WTC11 (cell line): ENCODE data around the gene ZNF507. TPM values are rescaled to one million over a fixed set of nuclear protein-coding genes. Genes with fewer than 3 reads are reported as not detected.

Experiments
- ATAC-seq: fragments of 200-7000 bp; cut with Tn5 transposase; 2 replicates; pipeline ENCODE4 v1.10.0; 2021; ENCODE audit warnings: mild to moderate bottlenecking, moderate library complexity
- CTCF ChIA-PET: fragments of 300-600 bp; sonication (Branson Sonifier 250); formaldehyde crosslinking; loops from one replicate; lab custom pipeline; 2021; ENCODE audit warnings: antibody characterized with exemption; lab: Charles Lee
- POLR2A ChIA-PET: fragments of 350-600 bp; sonication (Branson Sonifier 250); formaldehyde crosslinking; loops from one replicate; lab custom pipeline; 2021; ENCODE audit warnings: antibody characterized with exemption; lab: Charles Lee
- DNase-seq: peaks from one replicate; pipeline ENCODE4 v3.0.0; 2021; ENCODE audit warnings: low spot score
- H3K27ac Mint-ChIP-seq: 2 replicates; pipeline ENCODE4 v1.8.0; 2021; ENCODE audit warnings: mixed read lengths
- H3K27me3 Mint-ChIP-seq: 2 replicates; pipeline ENCODE4 v1.8.0; 2021; ENCODE audit warnings: low read depth, mild to moderate bottlenecking, moderate library complexity, mixed read lengths
- H3K36me3 Mint-ChIP-seq: 2 replicates; pipeline ENCODE4 v1.8.0; 2021; ENCODE audit warnings: mixed read lengths
- H3K4me1 Mint-ChIP-seq: 2 replicates; pipeline ENCODE4 v1.8.0; 2022; ENCODE audit warnings: mixed read lengths
- H3K4me3 Mint-ChIP-seq: 2 replicates; pipeline ENCODE4 v1.8.0; 2021; ENCODE audit warnings: mild to moderate bottlenecking, moderate library complexity, mixed read lengths
- H3K9me3 Mint-ChIP-seq: 2 replicates; pipeline ENCODE4 v1.8.0; 2021; ENCODE audit warnings: mixed read lengths
- CREB1 ChIP-seq: sonication (generic); formaldehyde crosslinking; IDR thresholded peaks from 2 replicates; pipeline ENCODE4 v1.8.0; 2023; ENCODE audit warnings: mild to moderate bottlenecking, missing genetic modification reagents
- EMX1 ChIP-seq: fragments of 250-450 bp; sonication (Bioruptor Pico); IDR thresholded peaks from 2 replicates; pipeline ENCODE4 v1.8.0; 2021; ENCODE audit warnings: mild to moderate bottlenecking
- GRHL2 ChIP-seq: fragments of 250-450 bp; sonication (Bioruptor Pico); IDR thresholded peaks from 2 replicates; pipeline ENCODE4 v1.8.0; 2022; ENCODE audit warnings: mild to moderate bottlenecking, moderate library complexity; ENCODE audit not compliant: insufficient replicate concordance, severe bottlenecking
- KAT7 ChIP-seq: sonication (generic); formaldehyde crosslinking; IDR thresholded peaks from 2 replicates; pipeline ENCODE4 v1.8.1; 2023; ENCODE audit warnings: missing genetic modification reagents, mild to moderate bottlenecking, borderline replicate concordance
- NFATC4 ChIP-seq: fragments of 250-450 bp; sonication (Bioruptor Pico); IDR thresholded peaks from 2 replicates; pipeline ENCODE4 v1.9.0; 2021; ENCODE audit warnings: mild to moderate bottlenecking
- OVOL2 ChIP-seq: fragments of 250-450 bp; sonication (Bioruptor Pico); IDR thresholded peaks from 2 replicates; pipeline ENCODE4 v1.9.0; 2021; ENCODE audit warnings: mild to moderate bottlenecking, borderline replicate concordance
- SP1 ChIP-seq: sonication (generic); formaldehyde crosslinking; conservative IDR thresholded peaks from 2 replicates; pipeline ENCODE4 v1.8.1; 2022; ENCODE audit warnings: missing genetic modification reagents
- TEAD4 ChIP-seq: sonication (generic); formaldehyde crosslinking; IDR thresholded peaks from 2 replicates; pipeline ENCODE4 v1.8.0; 2022; ENCODE audit warnings: mild to moderate bottlenecking, missing genetic modification reagents
- ZBTB21 ChIP-seq: sonication (generic); formaldehyde crosslinking; IDR thresholded peaks from 2 replicates; pipeline ENCODE4 v1.8.1; 2023; ENCODE audit warnings: mild to moderate bottlenecking, missing genetic modification reagents, borderline replicate concordance
- ZNF121 ChIP-seq: sonication (generic); formaldehyde crosslinking; IDR thresholded peaks from 2 replicates; pipeline ENCODE4 v1.8.0; 2023; ENCODE audit warnings: missing genetic modification reagents
- ZNF263 ChIP-seq: sonication (generic); formaldehyde crosslinking; IDR thresholded peaks from 2 replicates; pipeline ENCODE4 v1.8.1; 2022; ENCODE audit warnings: low read depth, mild to moderate bottlenecking, moderate library complexity, missing genetic modification reagents
- total RNA-seq: library from RNA; stranded (reverse); gene quantifications from 3 replicates; pipeline ENCODE4 v1.2.3, GENCODE V29; 2021
- TF ChIP-seq, protein P1 (sequence below): sonication (generic); formaldehyde crosslinking; conservative IDR thresholded peaks from 2 replicates; pipeline ENCODE4 v1.8.1; 2023; ENCODE audit warnings: mild to moderate bottlenecking, low read depth, missing genetic modification reagents, moderate library complexity
- TF ChIP-seq, protein P2 (sequence below): sonication (generic); formaldehyde crosslinking; IDR thresholded peaks from 2 replicates; pipeline ENCODE4 v1.8.1; 2022; ENCODE audit warnings: missing genetic modification reagents, borderline replicate concordance
- TF ChIP-seq, protein P3 (sequence below): sonication (generic); formaldehyde crosslinking; IDR thresholded peaks from 2 replicates; pipeline ENCODE4 v1.8.1; 2022; ENCODE audit warnings: mild to moderate bottlenecking, moderate library complexity, missing genetic modification reagents
- TF ChIP-seq, protein P4 (sequence below): sonication (generic); formaldehyde crosslinking; IDR thresholded peaks from 2 replicates; pipeline ENCODE4 v1.8.1; 2023; ENCODE audit warnings: mild to moderate bottlenecking, missing genetic modification reagents
- TF ChIP-seq, protein P5 (sequence below): sonication (generic); formaldehyde crosslinking; IDR thresholded peaks from 2 replicates; pipeline ENCODE4 v1.8.1; 2022; ENCODE audit warnings: low read depth, mild to moderate bottlenecking, moderate library complexity, missing genetic modification reagents, borderline replicate concordance

Gene ZNF507
- total RNA-seq, 1 experiment from 2014 or later, result 27.6 TPM

DNA sequence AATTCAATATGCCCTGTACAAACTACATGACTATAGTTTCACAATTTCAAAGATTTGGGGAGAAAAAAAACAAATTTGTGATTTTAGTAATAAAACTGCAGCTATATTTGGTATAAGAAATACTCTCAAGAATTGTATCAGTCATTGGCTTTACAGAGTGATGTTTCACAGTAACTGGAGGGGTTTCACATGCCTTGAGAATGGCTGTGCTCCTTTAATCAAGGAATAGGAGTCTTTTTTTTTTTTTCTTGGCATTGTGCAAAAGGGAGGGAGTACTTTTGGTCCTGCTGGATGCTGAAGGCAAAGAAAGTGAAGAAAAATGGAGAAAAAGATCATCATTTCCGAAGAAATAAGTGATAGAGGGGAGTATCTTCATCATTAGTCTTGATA lies 6.8 kb downstream of the ZNF507 start (continued):
- TF ChIP-seq, protein P1, sequence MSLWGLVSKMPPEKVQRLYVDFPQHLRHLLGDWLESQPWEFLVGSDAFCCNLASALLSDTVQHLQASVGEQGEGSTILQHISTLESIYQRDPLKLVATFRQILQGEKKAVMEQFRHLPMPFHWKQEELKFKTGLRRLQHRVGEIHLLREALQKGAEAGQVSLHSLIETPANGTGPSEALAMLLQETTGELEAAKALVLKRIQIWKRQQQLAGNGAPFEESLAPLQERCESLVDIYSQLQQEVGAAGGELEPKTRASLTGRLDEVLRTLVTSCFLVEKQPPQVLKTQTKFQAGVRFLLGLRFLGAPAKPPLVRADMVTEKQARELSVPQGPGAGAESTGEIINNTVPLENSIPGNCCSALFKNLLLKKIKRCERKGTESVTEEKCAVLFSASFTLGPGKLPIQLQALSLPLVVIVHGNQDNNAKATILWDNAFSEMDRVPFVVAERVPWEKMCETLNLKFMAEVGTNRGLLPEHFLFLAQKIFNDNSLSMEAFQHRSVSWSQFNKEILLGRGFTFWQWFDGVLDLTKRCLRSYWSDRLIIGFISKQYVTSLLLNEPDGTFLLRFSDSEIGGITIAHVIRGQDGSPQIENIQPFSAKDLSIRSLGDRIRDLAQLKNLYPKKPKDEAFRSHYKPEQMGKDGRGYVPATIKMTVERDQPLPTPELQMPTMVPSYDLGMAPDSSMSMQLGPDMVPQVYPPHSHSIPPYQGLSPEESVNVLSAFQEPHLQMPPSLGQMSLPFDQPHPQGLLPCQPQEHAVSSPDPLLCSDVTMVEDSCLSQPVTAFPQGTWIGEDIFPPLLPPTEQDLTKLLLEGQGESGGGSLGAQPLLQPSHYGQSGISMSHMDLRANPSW (CRISPR knock-in tag), result no peak
- TF ChIP-seq KAT7 (no peak), OVOL2 (CRISPR knock-in tag) (no peak)

DNA sequence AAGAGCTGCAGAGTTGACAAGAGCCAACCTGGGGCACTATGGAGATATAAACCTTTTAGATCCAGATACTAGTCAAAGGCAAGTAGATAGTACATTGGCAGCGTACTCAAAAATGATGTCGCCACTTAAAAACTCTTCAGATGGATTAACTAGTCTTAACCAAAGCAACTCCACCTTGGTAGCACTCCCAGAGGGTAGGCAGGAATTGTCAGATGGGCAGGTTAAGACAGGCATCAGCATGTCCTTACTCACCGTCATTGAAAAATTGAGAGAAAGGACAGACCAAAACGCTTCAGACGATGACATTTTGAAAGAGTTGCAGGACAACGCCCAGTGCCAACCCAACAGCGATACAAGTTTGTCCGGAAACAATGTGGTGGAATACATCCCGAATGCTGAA lies 8.9 kb downstream of the ZNF507 start:
- POLR2A ChIA-PET, result no interaction called here
- H3K36me3 Mint-ChIP-seq, result peaks cover 75% of the 10 kb centered on the region
- no peak overlapping the region for H3K27ac Mint-ChIP-seq
- H3K9me3 Mint-ChIP-seq, result no peaks in the 10 kb centered on the region
- no peaks in the 10 kb centered on the region for H3K27me3 Mint-ChIP-seq
- H3K4me1 Mint-ChIP-seq, result no peaks in the 10 kb centered on the region
- no peak for TF ChIP-seq ZNF121 (CRISPR knock-in tag)
- TF ChIP-seq, protein P2, sequence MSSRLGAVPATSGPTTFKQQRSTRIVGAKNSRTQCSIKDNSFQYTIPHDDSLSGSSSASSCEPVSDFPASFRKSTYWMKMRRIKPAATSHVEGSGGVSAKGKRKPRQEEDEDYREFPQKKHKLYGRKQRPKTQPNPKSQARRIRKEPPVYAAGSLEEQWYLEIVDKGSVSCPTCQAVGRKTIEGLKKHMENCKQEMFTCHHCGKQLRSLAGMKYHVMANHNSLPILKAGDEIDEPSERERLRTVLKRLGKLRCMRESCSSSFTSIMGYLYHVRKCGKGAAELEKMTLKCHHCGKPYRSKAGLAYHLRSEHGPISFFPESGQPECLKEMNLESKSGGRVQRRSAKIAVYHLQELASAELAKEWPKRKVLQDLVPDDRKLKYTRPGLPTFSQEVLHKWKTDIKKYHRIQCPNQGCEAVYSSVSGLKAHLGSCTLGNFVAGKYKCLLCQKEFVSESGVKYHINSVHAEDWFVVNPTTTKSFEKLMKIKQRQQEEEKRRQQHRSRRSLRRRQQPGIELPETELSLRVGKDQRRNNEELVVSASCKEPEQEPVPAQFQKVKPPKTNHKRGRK (CRISPR knock-in tag), result no peak
- TF ChIP-seq GRHL2, result no peak
- no peak overlapping the region for H3K4me3 Mint-ChIP-seq
- CTCF ChIA-PET, result no interaction called here
- DNase-seq (no peak), ATAC-seq (no peak)

DNA sequence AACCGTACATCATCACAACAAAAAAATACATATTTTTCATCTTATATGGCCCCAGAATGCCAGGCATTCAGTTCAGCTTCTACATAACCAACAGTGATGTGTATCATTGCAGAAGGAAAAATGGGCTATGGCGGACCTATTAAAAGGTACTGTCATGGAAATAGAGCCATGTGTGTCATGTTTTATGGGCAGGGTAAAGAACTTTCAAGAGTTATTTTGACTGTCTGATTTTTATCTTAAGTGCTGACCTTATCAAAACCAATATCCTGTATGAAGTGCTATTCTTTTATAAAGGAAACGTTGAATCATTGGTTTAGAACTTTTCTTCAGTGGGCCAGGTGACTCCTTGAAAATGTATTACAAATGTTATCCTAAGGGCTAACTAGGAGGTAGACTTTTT lies 9.9 kb downstream of the ZNF507 start:
- H3K27ac Mint-ChIP-seq, result no peak overlapping the region
- no peak for ATAC-seq
- POLR2A ChIA-PET, result no interaction called here
- CTCF ChIA-PET, result no interaction called here
- no peaks in the 10 kb centered on the region for H3K27me3 Mint-ChIP-seq
- no peaks in the 10 kb centered on the region for H3K4me1 Mint-ChIP-seq
- TF ChIP-seq SP1 (CRISPR knock-in tag), result no peak
- TF ChIP-seq, protein P3, sequence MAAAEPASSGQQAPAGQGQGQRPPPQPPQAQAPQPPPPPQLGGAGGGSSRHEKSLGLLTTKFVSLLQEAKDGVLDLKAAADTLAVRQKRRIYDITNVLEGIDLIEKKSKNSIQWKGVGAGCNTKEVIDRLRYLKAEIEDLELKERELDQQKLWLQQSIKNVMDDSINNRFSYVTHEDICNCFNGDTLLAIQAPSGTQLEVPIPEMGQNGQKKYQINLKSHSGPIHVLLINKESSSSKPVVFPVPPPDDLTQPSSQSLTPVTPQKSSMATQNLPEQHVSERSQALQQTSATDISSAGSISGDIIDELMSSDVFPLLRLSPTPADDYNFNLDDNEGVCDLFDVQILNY (CRISPR knock-in tag), result no peak
- no peak overlapping the region for H3K4me3 Mint-ChIP-seq
- H3K9me3 Mint-ChIP-seq, result no peaks in the 10 kb centered on the region
- no peak for DNase-seq
- peaks cover 74% of the 10 kb centered on the region for H3K36me3 Mint-ChIP-seq

DNA sequence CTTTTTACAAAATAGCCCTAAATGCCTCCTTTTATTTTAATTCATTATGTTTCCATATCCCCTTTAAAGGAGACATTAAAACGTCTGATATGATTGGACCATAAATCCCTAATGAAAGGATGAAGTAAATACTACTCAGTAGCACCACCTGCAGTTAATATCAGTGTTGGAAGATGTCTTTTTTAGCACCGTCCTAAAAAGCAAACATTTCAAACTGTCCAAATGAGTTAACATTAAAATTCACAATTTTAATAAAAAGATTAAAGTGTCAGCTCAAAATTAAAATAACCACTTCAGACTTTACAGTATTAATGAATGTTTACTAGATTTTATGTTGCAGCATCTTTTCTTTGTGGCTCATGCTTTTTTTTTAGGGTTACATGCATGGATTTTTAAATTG lies 12.3 kb downstream of the ZNF507 start:
- TF ChIP-seq, protein P4, sequence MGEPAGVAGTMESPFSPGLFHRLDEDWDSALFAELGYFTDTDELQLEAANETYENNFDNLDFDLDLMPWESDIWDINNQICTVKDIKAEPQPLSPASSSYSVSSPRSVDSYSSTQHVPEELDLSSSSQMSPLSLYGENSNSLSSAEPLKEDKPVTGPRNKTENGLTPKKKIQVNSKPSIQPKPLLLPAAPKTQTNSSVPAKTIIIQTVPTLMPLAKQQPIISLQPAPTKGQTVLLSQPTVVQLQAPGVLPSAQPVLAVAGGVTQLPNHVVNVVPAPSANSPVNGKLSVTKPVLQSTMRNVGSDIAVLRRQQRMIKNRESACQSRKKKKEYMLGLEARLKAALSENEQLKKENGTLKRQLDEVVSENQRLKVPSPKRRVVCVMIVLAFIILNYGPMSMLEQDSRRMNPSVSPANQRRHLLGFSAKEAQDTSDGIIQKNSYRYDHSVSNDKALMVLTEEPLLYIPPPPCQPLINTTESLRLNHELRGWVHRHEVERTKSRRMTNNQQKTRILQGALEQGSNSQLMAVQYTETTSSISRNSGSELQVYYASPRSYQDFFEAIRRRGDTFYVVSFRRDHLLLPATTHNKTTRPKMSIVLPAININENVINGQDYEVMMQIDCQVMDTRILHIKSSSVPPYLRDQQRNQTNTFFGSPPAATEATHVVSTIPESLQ (CRISPR knock-in tag), result no peak
- TF ChIP-seq CREB1 (CRISPR knock-in tag) (no peak), NFATC4 (CRISPR knock-in tag) (no peak), ZBTB21 (CRISPR knock-in tag) (no peak), EMX1 (CRISPR knock-in tag) (no peak), ZNF263 (no peak), TEAD4 (CRISPR knock-in tag) (no peak)
- TF ChIP-seq, protein P5, sequence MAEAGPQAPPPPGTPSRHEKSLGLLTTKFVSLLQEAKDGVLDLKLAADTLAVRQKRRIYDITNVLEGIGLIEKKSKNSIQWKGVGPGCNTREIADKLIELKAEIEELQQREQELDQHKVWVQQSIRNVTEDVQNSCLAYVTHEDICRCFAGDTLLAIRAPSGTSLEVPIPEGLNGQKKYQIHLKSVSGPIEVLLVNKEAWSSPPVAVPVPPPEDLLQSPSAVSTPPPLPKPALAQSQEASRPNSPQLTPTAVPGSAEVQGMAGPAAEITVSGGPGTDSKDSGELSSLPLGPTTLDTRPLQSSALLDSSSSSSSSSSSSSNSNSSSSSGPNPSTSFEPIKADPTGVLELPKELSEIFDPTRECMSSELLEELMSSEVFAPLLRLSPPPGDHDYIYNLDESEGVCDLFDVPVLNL, result no peak
- H3K27me3 Mint-ChIP-seq, result no peaks in the 10 kb centered on the region
- no peak overlapping the region for H3K4me3 Mint-ChIP-seq
- no peak overlapping the region for H3K27ac Mint-ChIP-seq
- ChIA-PET CTCF (interaction anchor here (1.2 kb wide), 1 partner anchor 39 kb away, joined by 3 read pairs; no protein-coding TSS in a partner anchor), POLR2A (interaction anchor here (0.7 kb wide), 1 partner anchor 918 kb away, joined by 4 read pairs; no protein-coding TSS in a partner anchor)
- H3K36me3 Mint-ChIP-seq, result peaks cover 77% of the 10 kb centered on the region
- no peak for ATAC-seq
- DNase-seq, result no peak
- H3K4me1 Mint-ChIP-seq, result no peaks in the 10 kb centered on the region
- no peaks in the 10 kb centered on the region for H3K9me3 Mint-ChIP-seq
